OCI-LY1 (cell line): ENCODE measurements around the gene CYFIP1.

Experiments used
- CTCF ChIP-seq: fragments of 200-600 bp; sonication (generic), shearing (Covaris generic); IDR thresholded peaks from 2 replicates; pipeline ENCODE4 v1.5.1; 2017; ENCODE audit warnings: mild to moderate bottlenecking, antibody characterized with exemption, low read length, moderate library complexity, mixed read lengths
- EZH2 ChIP-seq: fragments of 200-600 bp; sonication (generic), shearing (Covaris generic); IDR thresholded peaks from 2 replicates; pipeline ENCODE4 v1.8.0; 2017; ENCODE audit warnings: borderline replicate concordance, mixed run types, mild to moderate bottlenecking, antibody characterized with exemption, low read length, moderate library complexity, mixed read lengths

- TF ChIP-seq CTCF = no peak
- no peak for TF ChIP-seq EZH2
Measured at GRCh38 chr15:22880981-22881738, 99.0 kb downstream of the CYFIP1 start.
